SKM-1 treated with dmso at 0.1 percent for 144 hours (cell line): ENCODE results near the gene XYLT1.
A peak's percentile ranks its signal among the peaks of the same experiment; 100 is the strongest.
"Not testable (repeated sequence)": the region's sequence is repeated elsewhere in the genome, so short reads cannot be mapped to it uniquely, and the experiment has no call there.

Source experiments
- DNase-seq: peaks from one replicate; lab custom pipeline; 2025; ENCODE audit not compliant: unreplicated experiment; lab: John Stamatoyannopoulos, UW

Gene XYLT1

DNA sequence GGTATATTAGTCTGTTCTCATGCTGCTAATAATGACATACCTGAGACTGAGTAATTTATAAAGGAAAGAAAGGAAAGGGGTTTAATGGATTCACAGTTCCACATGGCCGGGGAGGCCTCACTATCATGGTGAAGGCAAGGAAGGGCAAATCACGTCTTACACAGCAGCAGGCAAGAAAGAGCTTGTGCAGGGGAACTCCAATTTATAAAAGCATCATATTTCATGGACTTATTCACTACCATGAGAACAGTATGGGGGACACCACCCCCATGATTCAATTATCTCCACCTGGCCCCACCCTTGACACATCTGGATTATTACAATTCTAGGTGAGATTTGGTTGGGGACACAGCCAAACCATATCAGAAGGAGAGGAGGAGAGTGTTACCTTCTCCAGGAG is 17.7 kb upstream of the XYLT1 start:
- DNase-seq, result no peak

DNA sequence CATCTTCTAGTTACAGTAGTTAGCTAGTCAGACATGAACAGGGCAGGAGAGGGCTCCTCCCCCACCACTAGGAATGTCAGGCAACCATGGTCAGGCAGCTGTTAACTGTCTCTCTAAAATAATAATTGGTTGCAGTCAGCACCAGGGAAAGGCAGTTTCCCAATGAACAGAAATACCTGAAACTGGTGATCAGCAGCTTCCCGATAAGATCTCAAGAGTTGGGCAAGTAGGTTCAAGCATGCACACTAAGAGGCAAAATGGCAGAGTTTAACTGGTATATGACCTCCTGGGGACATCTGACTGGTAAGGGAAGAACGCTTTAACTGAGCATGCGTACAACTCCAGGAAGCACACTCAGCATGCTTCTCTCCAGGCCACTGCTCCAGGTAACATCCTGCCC is 12.6 kb upstream of the XYLT1 start:
- no peak for DNase-seq

DNA sequence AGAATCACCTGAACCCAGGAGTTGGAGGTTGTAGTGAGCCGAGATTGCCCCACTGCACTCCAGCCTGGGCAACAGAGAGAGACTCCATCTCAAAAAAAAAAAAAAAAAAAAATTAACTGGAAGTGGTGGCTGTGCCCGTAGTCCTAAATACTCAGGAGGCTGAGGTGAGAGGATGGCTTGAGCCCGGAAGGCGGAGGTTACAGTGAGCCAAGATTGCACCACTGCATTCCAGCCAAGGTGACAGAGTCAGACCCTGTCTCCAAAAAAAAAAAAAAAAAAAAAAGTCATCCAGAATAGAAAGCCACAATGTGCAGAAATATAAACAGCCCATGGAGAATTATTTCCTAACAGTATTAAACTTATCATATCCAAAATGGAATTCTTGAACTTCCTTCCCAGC is 11.6 kb upstream of the XYLT1 start:
- not testable (repeated sequence) for DNase-seq

DNA sequence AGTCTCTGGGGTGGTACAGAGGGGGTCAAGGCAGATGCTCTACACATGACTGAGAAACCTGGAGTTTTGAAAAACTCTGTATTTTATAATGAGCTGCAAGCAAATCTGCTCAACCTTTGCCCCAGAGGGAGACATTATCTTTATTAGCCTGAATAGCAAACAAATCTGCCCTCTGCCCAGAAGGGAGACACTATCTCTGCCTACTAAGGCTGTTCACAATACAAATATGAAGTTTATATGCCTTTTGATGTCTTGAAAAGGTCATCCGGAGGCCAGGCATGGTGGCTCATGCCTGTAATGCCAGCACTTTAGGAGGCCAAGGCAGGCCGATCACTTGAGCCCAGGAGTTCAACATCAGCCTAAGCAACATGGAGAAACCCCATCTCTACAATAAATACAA is 11.0 kb upstream of the XYLT1 start:
- DNase-seq, result no peak

DNA sequence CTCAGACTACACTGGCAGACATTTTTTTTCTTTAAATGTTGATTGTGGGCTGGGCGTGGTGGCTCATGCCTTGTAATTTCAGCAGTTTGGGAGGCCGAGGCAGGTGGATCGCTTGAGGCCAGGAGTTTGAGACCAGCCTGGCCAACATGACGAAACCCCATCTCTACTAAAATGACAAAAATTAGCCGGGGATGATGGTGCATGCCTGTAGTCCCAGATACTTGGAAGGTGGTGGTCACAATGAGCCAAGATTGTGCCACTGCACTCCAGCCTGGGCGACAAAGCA is 6.4 kb upstream of the XYLT1 start:
- not testable (repeated sequence) for DNase-seq

DNA sequence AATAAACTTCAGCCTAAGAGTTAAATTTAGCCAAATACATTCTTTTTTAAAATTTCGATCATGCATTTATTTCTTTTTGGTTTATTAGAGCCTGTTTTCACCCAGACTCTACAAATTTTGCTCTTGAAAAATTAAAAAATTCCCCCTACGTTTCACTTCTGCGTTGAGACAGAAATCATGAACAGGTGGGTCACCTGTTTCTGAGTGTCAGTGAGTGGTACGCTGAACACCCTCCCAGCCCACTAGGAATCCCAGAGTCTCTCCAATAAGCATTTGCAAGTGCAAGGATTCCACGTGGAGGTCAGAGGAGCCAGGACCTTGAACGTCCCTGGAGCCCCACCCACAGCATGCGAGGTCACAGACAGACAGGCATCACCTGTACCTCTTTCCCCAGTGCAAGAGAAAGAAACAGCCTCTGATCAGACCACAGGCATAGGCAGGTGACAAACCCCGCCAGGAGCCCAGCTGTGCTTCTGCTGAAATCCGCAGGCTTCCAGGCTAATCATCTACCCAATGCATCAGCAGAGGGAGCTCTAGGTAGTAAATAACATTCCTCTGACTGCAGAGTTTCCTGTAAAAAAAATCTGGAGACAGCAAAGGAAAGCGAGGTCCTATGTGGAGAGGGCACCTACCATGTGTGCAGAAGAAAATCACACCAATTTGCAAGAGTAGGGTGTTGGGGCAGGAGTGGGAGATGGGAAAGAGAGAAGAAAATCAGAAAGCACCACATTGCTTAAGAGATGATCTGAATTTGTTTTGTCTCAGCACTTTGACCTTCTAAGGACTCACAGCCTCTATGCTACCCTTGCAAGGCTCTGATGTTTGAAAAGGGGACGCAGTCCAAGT is 5.9 kb upstream of the XYLT1 start:
- DNase-seq, result peak; percentile 38

DNA sequence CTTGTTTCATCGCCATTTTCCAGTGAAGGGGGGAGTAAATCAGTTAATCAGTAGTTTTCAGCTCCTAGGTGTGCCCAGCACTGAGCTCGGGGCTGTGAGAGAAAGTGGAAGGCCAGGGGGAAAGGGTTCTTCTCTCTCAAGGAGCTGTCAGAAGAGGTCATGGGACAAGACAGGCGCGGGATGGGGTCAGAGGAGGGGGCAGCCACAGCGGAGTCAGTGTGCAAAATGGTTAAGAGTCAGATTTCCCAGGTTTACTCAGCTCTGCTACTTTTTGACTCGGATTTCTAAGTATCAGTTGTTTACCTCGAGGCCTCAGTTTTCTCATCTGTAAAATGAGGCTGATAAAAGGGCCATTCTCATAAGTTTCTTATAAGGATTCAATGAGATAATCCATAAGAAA is 4.3 kb upstream of the XYLT1 start:
- DNase-seq, result no peak

DNA sequence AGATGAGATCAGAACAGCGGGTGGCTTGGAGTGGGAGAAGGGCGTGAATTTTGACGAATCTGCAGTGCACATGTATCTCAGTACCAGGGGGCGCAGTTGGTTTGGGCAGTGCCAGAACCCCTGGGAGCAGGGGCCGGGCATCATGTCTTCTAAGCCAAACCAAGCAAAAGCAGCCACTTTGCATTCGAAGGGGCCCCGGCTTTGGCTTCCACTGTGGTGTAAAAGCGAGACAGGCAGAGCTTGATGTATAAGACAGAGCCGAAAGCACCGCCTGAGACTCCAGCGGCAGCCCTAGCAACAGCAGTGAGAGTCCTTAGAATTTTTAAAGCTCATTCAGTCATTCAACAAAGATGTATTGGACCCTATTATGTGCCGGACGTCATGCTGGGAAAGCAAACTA is 3.8 kb upstream of the XYLT1 start:
- no peak for DNase-seq

DNA sequence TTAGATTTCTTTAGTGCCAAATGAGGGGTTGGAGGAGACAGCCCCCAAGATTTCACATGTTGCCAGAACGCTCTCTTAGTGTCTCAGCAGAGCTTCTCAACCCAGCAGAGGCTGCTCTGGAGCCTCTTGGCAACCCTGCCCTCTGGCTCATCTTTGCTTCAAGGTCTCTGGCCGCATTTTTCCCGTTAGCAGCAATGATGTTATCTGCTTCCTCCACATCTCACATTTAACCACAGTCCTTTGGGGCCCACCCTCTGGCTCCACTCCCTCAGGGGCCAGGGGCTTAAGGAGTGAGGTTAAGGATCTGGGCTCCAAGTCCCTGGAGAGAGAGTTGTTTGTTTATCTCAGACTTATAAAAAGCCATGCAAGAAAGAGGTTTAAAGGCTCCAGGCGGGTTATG is 3.3 kb upstream of the XYLT1 start:
- DNase-seq, result no peak

DNA sequence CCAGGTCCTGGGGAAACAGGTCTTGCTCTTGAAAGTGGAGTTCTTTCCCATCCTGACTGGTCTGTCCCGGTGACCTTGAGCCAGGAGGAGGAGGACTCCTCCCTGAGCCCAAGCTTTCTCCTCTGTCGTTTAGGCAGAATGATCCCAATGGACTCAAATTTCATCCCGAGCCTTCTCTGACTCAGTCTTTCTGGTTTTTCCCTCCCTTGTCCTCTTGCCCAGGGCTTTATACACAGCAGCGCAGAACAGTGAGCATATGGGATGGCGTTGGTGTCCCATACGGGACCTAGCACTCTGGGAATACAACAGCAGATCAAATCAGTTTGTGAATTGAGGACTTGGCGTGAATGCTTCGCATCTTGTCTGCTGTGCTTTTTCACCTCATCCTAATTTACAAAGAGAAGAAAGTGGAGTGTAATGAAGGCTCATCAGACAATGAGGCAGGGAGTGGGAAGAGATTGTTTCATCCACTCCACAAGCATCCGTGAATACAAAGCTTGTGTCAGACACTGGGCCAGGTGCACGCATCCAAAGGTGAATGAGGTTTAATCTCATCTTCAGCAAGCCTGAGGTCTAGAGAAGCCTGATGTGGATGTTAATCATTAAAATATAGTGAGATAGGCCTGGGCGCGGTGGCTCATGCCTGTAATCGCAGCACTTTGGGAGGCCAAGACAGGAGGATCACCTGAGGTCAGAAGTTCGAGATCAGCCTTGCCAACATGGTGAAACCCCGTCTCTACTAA is 1.1 kb upstream of the XYLT1 start:
- DNase-seq, result no peak

DNA sequence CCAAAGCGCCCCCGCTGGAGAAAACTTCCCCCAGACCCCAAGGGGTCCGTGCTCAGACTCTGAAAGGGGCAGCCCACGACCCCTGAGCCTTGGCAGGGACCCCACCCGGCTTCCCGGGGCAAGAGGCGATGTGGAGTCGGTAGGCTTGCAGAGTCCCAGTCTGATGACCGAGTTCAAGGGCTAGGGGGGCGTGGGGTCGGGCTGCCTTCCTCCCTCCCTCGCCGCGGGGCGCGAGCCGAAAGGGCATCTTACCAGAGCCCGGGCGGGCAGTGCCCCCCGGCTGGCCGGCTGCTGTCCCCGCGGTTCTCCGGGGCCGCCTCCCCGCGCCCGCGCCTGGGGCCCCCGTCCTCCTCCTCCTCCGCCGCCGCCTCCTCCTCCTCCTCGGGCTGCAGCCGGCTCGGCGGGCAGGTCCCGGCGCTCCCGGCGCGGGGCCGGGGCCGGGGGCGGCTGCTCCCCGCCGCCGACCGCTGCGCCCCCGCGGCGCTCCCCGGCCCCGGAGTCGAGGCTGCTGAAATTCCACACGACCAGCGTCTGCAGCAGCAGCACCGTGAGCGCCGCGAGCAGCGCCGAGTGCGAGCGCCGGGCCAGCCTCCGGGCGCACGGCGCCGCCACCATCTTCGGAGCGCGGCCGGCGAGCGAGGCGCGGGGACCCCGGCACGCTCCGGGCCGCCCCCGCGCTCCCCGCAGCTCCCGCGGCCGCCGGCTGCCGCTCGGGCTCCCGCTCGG is 415 bp downstream of the XYLT1 start:
- DNase-seq, result no peak

DNA sequence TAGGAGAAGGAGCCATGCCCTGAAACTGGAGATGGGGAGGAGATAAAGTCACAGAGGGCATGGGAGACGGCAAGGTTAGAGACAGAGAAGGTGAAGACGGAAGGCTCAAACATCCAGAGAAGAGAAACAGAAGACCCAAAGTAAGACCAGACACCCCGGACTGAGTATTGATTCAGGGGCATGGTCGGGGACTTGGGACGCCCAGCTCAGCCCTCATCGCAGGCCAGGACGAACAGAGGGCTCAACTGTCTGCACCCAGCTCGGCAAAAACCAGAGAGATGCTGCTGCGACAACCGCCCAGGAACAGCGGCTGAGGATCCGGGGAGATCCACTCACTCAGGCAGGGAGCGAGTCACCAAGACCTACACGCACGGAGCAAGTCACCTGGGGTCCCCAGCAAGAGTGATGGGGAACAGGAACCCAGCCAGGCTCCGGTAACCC is 999 bp downstream of the XYLT1 start:
- no peak for DNase-seq

DNA sequence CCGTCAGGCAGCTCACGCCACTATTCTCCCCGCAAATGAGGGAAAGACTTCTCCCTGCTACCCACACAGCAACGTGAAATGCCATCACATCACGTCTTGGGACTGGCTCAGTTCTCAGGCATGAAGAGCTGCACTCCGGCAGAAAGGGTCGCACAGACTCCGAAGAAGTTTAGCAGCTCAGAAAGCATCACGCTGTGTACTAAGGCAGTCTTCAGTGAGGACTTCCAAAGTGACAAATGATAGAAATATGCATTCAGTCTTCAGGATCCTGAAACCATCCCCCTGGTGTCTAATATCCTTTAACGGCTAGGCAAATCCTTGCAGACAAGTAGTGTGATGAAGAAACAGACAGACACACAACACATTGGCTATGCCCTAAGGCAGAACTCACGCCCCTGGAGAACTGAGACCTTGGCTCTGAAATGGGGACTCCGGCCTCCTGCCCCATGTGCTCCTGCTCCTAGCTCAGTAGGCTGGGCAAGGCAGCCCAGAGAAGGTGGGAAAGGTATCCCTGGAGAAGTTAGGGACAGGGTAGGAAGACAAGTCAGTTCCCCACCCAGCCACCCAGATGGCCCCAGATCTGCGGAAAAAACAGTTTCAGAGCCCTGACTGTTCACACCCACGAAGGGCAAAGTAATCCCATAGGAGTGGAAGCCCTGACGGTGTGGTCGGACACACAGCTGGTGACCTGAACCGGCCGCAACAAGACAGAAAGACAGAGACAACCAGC is 1.6 kb downstream of the XYLT1 start:
- DNase-seq, result no peak

DNA sequence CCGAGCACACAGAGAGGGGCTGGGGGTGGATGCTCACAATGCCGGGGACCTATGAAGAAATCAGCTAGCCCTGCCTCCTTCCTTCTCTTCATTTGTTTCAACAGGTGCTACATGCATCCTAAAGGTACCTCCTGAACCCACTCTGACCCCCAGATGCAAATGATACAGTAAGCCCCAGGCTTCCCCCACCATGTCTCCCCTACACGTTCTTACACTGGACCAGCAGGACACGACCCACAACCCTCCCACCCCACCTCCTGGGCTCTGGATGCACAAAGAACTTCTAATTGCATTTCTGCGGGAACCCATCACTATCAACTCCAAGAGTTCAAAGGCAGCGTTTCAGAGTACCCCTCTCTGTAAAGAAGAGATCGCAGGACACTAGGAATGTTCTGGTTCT is 2.1 kb downstream of the XYLT1 start:
- no peak for DNase-seq

DNA sequence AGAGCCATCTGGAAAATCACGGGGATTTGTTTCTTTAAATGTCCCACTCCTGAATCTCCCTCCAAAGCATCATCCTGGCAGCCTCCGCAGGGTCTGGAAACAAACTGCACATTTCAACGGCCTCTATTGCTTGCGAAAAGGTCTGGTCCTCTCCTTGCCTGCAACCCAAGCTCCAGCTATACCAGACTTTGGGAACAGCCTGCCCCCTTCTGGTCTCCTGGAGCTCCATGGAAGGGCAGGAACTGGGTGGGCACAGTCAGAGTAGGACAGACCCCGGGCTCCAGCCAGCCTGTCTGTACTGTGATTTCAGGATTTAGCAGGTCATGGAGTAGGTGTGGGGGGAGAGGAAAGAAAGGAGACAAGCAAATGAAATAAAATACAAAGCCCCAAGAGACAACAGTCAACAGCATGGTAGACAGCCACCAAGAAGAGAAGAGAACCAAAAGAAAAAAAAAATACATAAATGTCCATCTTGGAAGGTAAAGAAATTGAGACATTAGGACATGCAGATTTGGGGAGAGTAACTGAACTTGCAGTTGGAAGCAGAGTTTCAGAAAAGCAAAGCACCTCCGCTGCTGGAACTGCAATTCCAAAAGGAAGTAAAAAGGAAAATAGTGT is 2.7 kb downstream of the XYLT1 start:
- peak; percentile 46 for DNase-seq

DNA sequence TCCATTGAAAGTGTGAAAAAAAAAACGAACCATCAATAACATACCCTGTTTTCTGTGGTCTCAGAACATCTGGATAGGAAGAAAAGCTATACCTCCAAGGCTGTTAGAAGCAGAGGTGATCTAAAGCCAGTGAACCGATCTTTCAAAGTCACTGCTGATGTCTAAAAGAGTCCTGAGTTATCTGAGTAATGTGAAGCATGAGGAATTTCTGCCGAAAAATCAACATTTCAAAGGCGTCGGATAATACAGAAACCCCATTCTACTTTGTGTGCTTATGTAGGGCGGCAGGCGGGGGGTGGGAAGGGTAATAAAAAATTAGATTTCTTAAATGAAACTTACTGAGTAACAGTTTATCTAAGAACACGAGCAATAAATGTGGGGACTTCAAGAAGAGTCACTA is 3.9 kb downstream of the XYLT1 start:
- no peak for DNase-seq

DNA sequence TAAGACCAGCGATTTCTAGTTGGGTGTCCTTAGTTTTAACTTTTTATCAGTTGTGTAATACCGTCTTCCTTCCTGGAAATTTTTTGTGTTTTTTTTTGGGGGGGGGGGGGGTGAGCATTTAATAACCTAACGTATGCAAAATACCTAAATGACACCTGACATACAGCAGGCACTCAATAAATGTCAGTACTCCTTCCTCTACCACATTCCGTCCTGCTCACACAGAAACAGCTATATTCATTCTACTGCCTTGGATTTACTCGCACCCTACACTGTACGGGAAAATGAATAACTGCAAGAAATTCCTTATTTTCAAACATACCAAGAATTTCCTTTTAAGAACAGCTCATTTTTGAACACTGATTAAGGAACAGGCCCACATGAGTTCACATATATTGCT is 5.3 kb downstream of the XYLT1 start:
- DNase-seq, result no peak

DNA sequence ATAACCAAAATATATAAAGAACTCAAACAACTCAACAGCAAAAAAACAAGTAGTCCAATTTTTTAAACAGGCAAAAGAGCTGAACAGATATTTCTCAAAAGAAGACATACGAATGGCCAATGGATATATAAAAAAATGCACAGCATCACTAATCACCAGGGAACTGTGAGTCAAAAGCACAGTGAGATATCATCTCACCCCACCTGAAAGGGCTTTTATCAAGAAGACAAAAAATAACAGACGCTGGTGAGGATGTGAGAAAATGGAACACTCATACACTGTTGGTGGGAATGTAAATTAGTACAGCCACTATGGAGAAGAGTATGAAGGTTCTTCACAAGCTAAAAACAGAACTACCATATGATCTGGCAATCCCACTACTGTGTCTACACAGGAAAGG is 7.4 kb downstream of the XYLT1 start:
- DNase-seq, result no peak

DNA sequence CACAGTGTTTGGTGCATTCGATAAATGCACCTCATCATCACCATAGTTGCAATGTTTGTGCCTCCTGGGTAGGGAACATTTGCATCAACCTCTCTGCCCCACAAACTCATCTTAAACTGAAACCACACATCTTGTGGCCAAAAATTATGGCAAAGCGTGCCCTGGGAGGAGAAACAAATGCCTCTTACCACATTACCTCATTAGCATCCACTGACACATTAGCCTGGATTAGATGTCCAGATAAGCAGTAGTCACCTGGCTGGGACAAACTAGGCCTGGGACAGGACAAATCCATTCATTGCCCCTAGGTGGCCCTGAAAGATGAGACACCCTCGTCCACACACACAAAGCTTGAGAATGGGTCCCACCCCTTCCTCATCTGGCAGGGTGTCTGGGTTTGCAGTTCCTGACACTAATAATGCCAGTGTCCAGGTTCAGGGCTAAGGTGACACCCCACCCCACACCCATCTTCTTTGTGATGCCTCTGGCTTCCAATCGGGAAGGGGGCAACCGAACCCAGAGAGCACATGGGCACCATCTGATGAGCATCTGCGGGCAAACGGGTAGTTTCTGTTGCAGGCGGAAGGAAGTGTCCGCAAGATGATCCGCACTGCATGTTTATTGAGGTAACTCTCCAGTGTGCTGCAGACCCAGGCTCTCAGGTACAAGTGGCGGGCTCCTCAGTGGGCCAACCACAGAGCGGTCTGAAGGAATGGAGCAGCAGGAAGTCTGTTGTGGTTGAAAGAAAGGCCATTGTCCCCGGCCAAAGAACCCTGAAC is 8.6 kb downstream of the XYLT1 start:
- DNase-seq, result no peak

DNA sequence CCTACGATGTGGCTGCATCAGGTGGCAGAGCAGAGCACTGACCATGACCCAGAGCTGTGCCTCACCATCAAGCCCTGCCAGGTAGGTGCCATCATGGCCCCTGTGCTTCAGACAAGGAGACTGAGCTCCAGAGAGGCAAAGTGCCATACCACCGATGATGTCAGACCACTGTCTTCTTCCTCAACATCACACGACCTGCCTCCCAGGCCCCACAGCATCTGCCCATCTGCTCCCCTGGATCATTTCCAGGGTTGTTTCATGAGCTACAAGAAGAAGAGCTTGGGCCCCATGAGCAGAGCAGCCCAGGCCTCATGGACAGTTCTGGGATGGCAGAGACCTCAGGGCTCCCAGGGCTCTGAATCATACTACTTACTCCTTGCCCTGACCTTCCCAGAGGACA is 9.9 kb downstream of the XYLT1 start:
- DNase-seq, result no peak
